Small intestine (tissue), 7 donors: ENCODE data around the gene CECR2. TPM values are rescaled to one million over a fixed set of nuclear protein-coding genes. Genes with fewer than 3 reads are reported as not detected.

Experiments used
- DNase-seq, 2 donors: peaks; one replicate each; pipeline versions ENCODE4 v3.0.0 to v3.0.0-alpha.2; 2013
- FAIRE-seq: peaks from 2 replicates; lab custom pipeline; 2012; peaks lifted over from hg19 to GRCh38; lab: Jason Lieb, UNC
- H3K27ac ChIP-seq, 3 donors: one replicate each; pipeline ENCODE4 v1.5.1; 2013; ENCODE audit warnings: low read length in 2 of 3, mild to moderate bottlenecking in 2 of 3, control low read depth in 1 of 3, inconsistent platforms in 1 of 3, low read depth in 1 of 3, moderate library complexity in 1 of 3
- H3K27me3 ChIP-seq, 3 donors: one replicate each; pipeline ENCODE4 v1.6.1; 2013; ENCODE audit warnings: low read length in 3 of 3, inconsistent platforms in 1 of 3; ENCODE audit not compliant: control insufficient read depth in 3 of 3, insufficient read depth in 3 of 3
- H3K36me3 ChIP-seq, 3 donors: one replicate each; pipeline ENCODE4 v1.6.1; 2013; ENCODE audit warnings: low read length in 3 of 3, inconsistent platforms in 1 of 3, low read depth in 1 of 3, mild to moderate bottlenecking in 1 of 3, moderate library complexity in 1 of 3; ENCODE audit not compliant: control insufficient read depth in 3 of 3, insufficient read depth in 2 of 3
- H3K4me1 ChIP-seq, 3 donors: one replicate each; pipeline ENCODE4 v1.6.1; 2013; ENCODE audit warnings: low read length in 2 of 3, inconsistent platforms in 1 of 3, low read depth in 1 of 3, mild to moderate bottlenecking in 1 of 3, moderate library complexity in 1 of 3; ENCODE audit not compliant: control insufficient read depth in 3 of 3, insufficient read depth in 2 of 3
- H3K4me3 ChIP-seq, 3 donors: one replicate each; pipeline ENCODE4 v1.5.1; 2013; ENCODE audit warnings: low read length in 3 of 3, control low read depth in 1 of 3, inconsistent platforms in 1 of 3, low read depth in 1 of 3, mild to moderate bottlenecking in 1 of 3, moderate library complexity in 1 of 3
- H3K9me3 ChIP-seq, 2 donors: one replicate each; pipeline ENCODE4 v1.6.1; 2013; ENCODE audit warnings: low read depth in 1 of 2, low read length in 1 of 2; ENCODE audit not compliant: control insufficient read depth in 2 of 2, insufficient read depth in 1 of 2
- WGBS, 3 donors: extraction: QIAGEN DNeasy Blood & Tissue Kit; methylation state at CpG; one replicate each; pipeline ENCODE4 v1.1.7; 2013; 5-methylcytosine and 5-hydroxymethylcytosine counted together
- polyA plus RNA-seq, 4 donors: library from polyadenylated mRNA; stranded (reverse) in 3 of 4; unstranded in 1 of 4; fragments of 200-250 nt in 3 of 4; fragments of 120-200 nt in 1 of 4; gene quantifications; one replicate each; pipeline versions ENCODE4 v1.2.1 to v1.2.3, GENCODE V29; 2013
- donor health status: healthy with polysubstance abuse.
- donor health status: control.
- donor health status: control.
- donor health status: Bipolar disorder and iron deficiency.
- donor health status: healthy.

The CECR2 gene
- polyA plus RNA-seq, 4 donors: under 0.01 to 0.84 (median 0.34) TPM

DNA sequence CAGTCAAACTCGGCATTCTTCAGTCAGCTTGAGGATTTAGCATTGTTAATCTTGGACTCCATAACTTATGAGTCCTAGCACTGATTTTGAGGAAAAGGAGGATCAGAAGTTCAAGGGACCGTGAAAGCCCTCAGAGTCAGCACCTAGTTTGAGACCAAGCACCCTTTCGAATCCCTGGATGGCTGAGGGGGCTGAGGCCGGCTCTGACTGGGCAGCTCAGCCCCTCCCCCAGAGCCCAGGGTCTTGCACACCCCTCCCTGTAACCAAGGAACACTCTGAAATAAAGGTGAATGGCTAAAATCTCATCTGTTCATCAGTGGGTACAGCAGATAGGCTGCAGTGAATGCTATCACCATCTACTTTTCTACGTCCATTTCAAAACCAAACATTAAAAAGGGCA lies 221.3 kb downstream of the CECR2 start:
- DNase-seq (no peak), FAIRE-seq (no peak)
- no peaks in the 10 kb centered on the region for H3K27me3 ChIP-seq
- H3K9me3 ChIP-seq: no peaks in the 10 kb centered on the region
- H3K4me1 ChIP-seq: no peaks in the 10 kb centered on the region
- H3K27ac ChIP-seq: no peak overlapping the region
- H3K36me3 ChIP-seq: peaks cover 7 to 34% (median 22%) of the 10 kb centered on the region in 3 donors
- no peak overlapping the region for H3K4me3 ChIP-seq
- WGBS, 3 donors: 87 to 92% (median 91%) methylated on average over 5 of the region's 5 CpGs

DNA sequence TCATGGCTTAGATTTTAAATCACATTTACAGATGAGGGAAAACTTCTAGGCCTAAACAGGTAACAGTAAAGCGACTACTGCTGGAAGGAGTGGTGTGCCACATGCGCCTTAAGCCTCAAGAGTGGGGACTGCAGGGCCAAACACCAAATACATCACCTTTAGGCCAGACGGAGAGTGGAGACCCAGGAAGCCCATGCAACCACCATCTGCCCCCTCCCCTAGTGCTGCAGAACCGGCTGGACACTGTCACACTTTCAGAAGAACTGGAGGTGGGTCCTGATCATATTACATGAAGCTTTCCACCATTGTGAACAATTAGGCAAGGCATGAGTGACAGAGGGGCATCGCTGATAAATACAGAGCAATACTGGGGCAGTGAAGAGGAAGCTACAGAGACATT lies 222.9 kb downstream of the CECR2 start:
- DNase-seq (no peak), FAIRE-seq (no peak)
- Histone ChIP-seq H3K9me3 (no peaks in the 10 kb centered on the region), H3K27me3 (no peaks in the 10 kb centered on the region), H3K4me3 (no peak overlapping the region), H3K36me3 (peaks cover 7 to 43% (median 24%) of the 10 kb centered on the region in 3 donors), H3K27ac (no peak overlapping the region), H3K4me1 (no peaks in the 10 kb centered on the region)
- WGBS, 3 donors: 88 to 89% (median 89%) methylated on average over 5 of the region's 5 CpGs

DNA sequence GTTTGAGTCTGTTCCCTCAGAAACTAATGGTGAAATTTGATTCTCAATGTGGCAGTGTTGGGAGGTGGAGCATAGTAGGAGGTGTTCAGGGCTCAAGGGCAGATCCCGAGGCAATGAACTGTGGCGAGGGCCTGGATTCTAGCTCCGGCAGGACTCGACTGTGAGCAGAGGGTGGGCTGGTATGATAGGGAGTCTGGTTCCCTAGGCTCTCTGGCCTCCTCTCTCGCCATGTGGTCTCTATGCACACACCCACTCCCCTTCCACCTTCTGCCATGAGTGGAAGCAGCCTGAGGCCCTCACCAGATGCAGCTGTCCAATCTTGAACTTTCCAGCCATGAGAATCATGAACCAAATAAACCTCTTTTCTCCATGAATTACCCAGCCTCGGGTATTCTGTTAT lies 227.0 kb downstream of the CECR2 start:
- peaks cover 14 to 64% (median 26%) of the 10 kb centered on the region in 3 donors for H3K36me3 ChIP-seq
- WGBS, 3 donors: 97 to 98% (median 97%) methylated on average over 6 of the region's 6 CpGs
- H3K27me3 ChIP-seq: no peaks in the 10 kb centered on the region
- no peak overlapping the region for H3K27ac ChIP-seq
- H3K9me3 ChIP-seq: no peaks in the 10 kb centered on the region
- FAIRE-seq (no peak), DNase-seq (no peak)
- H3K4me1 ChIP-seq: no peaks in the 10 kb centered on the region
- no peak overlapping the region for H3K4me3 ChIP-seq

DNA sequence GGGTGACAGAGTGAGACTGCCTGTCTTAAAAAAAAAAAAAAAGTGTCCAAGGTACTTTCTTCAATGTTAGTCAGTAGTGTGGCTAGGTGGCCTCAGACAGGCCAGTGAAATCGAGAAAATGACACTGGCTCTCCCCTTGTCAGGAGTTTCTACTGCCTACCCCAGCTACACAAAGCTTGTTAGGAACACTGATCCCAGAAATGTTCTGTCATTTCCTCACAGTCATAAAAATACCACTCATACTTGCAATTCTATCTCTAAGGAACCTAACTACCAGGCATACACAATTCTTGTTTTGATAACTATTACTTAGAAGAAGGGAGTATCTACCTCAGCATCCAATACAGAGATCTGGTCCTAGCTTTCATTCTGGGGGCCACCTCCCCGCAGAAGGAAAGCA lies 228.0 kb downstream of the CECR2 start:
- H3K27me3 ChIP-seq: no peaks in the 10 kb centered on the region
- no peak overlapping the region for H3K4me3 ChIP-seq
- FAIRE-seq: no peak
- 92 to 98% (median 96%) methylated on average over 2 of the region's 2 CpGs for WGBS, 3 donors
- H3K27ac ChIP-seq: no peak overlapping the region
- H3K9me3 ChIP-seq: no peaks in the 10 kb centered on the region
- no peak for DNase-seq
- no peaks in the 10 kb centered on the region for H3K4me1 ChIP-seq
- peaks cover 11 to 57% (median 24%) of the 10 kb centered on the region in 3 donors for H3K36me3 ChIP-seq

DNA sequence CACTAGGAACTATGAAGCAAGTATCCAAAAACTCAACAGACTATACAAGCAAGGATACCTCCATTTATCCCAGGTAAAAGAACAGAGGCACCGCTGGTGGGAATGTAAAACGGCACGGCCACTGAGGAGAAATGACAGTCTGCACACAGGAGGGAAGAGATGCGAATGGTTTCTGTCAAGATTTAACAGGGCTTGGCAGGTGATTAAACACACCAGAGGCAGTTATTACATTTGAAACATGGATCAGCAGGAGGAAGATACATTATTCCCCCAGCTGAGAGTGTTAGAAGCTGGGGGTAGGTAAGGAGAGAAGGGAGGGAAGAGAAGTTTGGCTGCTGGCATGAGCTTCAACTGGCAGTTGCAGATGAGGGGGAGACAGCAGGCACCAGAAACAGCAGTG lies 229.1 kb downstream of the CECR2 start:
- Histone ChIP-seq H3K4me3 (no peak overlapping the region), H3K4me1 (no peaks in the 10 kb centered on the region), H3K36me3 (peaks cover 11 to 52% (median 20%) of the 10 kb centered on the region in 3 donors), H3K9me3 (no peaks in the 10 kb centered on the region), H3K27ac (no peak overlapping the region), H3K27me3 (no peaks in the 10 kb centered on the region)
- DNase-seq: no peak
- WGBS, 3 donors: 98 to 99% (median 98%) methylated on average over 4 of the region's 4 CpGs
- FAIRE-seq: no peak

DNA sequence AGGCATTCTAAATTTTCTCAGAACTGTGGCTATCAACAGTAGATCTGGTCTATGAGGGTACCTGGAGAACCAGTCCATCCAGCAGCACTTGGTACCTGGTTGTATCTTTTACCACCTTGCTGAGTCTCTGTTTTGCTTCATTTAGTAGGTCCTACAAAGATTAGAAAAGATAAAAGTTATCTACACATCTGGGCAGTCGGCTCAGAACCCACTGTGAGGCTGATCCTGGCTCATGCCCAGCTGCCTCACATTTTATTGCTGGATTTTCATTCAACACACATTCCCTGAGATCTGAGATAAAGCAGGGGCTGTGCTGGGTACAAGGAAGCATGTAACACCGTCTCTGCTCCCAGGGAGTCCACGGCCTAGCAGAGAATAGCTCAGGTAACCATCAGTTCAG lies 231.8 kb downstream of the CECR2 start:
- 44 to 64% (median 48%) methylated on average over 3 of the region's 3 CpGs for WGBS, 3 donors
- H3K27me3 ChIP-seq: no peaks in the 10 kb centered on the region
- no peaks in the 10 kb centered on the region for H3K9me3 ChIP-seq
- no peaks in the 10 kb centered on the region for H3K4me1 ChIP-seq
- no peak overlapping the region for H3K27ac ChIP-seq
- H3K36me3 ChIP-seq: peaks cover 9 to 35% (median 11%) of the 10 kb centered on the region in 3 donors
- no peak for DNase-seq
- H3K4me3 ChIP-seq: no peak overlapping the region
- FAIRE-seq: no peak

DNA sequence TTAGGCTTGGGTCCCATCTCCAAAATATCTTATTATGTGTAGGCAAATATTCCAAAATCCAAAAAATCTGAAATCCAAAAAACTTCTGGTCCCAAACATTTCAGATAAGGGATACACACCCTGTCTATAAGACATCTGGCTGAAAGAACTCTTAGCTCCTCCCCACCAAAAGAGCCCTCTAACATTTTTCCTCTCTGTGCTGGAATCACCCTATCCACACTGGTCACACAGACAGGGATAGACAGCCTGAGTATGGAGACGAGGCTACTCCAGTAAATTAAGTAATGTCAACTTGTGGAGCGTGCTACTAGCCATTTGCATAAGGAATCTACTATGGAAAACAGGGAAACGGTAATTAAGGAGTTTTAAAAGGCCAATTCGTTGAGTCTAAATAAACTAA lies 234.4 kb downstream of the CECR2 start:
- FAIRE-seq (no peak), DNase-seq (no peak)
- H3K27me3 ChIP-seq: no peaks in the 10 kb centered on the region
- H3K4me3 ChIP-seq: no peak overlapping the region
- 88 to 90% (median 89%) methylated on average over 4 of the region's 4 CpGs for WGBS, 3 donors
- peaks cover 6 to 25% (median 8%) of the 10 kb centered on the region in 3 donors for H3K36me3 ChIP-seq
- no peaks in the 10 kb centered on the region for H3K4me1 ChIP-seq
- H3K27ac ChIP-seq: no peak overlapping the region
- no peaks in the 10 kb centered on the region for H3K9me3 ChIP-seq

DNA sequence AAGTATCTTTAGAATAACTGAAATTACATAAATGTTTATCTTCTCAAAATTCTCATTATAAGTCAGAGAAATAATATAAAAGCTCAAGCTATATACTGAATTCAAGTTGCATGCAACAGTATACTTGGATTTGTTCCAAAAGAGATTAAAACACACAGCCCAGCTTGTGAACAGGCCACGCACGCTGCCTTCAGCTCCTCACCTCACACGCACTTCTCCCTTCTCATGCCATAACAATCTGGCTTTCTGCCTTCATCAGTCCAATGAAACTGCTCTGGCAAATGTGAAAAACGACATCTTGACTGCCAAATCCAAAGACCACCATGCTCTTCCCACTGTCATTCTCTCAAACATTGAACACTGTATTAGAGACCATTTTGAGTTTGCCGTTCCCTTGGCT lies 237.2 kb downstream of the CECR2 start:
- DNase-seq (no peak), FAIRE-seq (no peak)
- H3K9me3 ChIP-seq: no peaks in the 10 kb centered on the region
- H3K27ac ChIP-seq: no peak overlapping the region
- H3K36me3 ChIP-seq: peaks cover 5 to 18% (median 10%) of the 10 kb centered on the region in 3 donors
- WGBS, 3 donors: 72 to 79% (median 75%) methylated on average over 5 of the region's 5 CpGs
- no peaks in the 10 kb centered on the region for H3K27me3 ChIP-seq
- H3K4me1 ChIP-seq: no peaks in the 10 kb centered on the region
- H3K4me3 ChIP-seq: no peak overlapping the region
